ENCODE data around the gene RASSF4. TPM values are rescaled to one million over a fixed set of nuclear protein-coding genes. Genes with fewer than 3 reads are reported as not detected.

The RASSF4 gene
- total RNA-seq, 1 donor from 2014 or later, result 40.0 TPM

DNA sequence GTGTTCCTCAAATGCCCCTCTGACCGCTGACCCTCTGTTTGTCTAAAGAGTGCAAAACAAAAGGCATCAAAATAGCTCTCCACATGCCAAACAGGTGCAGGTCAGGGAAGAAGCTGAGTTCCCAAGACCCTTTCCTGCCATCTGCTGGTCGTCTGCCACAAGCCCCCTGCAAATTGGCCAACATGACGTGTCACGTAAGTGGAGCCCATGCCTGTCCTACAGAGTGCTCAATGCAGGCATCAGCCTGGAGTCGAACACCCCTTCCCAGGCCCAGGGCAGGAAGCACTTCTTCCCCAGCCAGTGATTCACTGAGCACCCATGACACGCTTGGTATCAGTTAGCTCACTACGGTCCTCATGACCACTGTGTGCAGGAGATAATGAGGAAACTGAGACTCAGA lies 34.4 kb upstream of the RASSF4 start:
- Histone ChIP-seq H3K27ac (no peak overlapping the region), H3K4me1 (no peaks in the 10 kb centered on the region), H3K27me3 (no peaks in the 10 kb centered on the region), H3K4me3 (no peak overlapping the region), H3K9me3 (no peaks in the 10 kb centered on the region), H3K36me3 (no peaks in the 10 kb centered on the region)
- DNase-seq (ENCODE audit: low spot score in 2 of 2), result peak in 1 of 2 donors; percentile 51
- TF ChIP-seq, protein P1, sequence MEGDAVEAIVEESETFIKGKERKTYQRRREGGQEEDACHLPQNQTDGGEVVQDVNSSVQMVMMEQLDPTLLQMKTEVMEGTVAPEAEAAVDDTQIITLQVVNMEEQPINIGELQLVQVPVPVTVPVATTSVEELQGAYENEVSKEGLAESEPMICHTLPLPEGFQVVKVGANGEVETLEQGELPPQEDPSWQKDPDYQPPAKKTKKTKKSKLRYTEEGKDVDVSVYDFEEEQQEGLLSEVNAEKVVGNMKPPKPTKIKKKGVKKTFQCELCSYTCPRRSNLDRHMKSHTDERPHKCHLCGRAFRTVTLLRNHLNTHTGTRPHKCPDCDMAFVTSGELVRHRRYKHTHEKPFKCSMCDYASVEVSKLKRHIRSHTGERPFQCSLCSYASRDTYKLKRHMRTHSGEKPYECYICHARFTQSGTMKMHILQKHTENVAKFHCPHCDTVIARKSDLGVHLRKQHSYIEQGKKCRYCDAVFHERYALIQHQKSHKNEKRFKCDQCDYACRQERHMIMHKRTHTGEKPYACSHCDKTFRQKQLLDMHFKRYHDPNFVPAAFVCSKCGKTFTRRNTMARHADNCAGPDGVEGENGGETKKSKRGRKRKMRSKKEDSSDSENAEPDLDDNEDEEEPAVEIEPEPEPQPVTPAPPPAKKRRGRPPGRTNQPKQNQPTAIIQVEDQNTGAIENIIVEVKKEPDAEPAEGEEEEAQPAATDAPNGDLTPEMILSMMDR (IDR thresholded peaks at IDR 0.05), result no peak
- intact Hi-C loops (cut with DNase I), result no loop called here

DNA sequence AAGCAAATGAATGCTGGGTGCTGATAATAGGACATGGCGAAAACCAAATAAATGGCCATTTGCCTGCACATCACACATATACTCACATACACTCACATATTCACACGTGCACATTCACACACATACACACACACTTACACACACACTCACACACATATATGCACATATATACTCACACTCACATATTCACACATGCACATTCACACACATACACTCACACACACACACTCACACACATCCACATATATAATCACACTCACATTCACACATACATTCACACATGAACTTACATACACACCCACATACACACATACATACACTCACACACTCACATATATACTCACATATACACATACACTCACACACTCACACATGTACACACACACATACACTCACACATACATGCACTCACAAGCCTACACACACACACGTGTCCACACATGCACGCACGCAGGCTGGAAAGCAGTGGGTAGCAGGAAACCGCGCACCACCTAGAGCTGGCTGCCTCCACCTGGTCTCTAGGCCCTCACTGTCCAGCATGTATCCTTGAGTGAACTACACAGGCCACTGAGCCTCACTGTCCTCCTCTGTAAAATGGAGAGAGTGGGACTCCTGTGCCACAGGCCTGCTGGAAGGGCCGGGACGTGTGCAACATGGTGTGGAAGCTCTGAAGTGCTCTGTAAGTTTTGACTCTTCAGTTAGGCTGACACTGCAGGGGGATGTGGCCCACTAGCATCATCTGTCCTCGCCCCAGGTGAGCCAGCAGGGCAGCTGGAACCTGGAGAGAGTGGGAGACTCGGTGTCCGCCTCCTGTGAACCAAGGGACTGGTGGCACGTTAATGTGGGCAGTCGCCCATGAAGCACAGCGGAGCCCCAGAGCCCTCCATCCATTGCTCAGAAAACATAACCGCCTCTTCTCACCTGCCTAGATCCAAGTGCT lies 33.5 kb upstream of the RASSF4 start:
- intact Hi-C loops (cut with DNase I), result no loop called here
- no peaks in the 10 kb centered on the region for H3K9me3 ChIP-seq
- H3K27ac ChIP-seq, result no peak overlapping the region
- H3K4me1 ChIP-seq, result no peaks in the 10 kb centered on the region
- H3K27me3 ChIP-seq, result no peaks in the 10 kb centered on the region
- H3K36me3 ChIP-seq, result no peaks in the 10 kb centered on the region
- peak in 1 of 2 donors; percentile 56 for DNase-seq (ENCODE audit: low spot score in 2 of 2)
- H3K4me3 ChIP-seq, result no peak overlapping the region
- TF ChIP-seq, protein P1 (IDR thresholded peaks at IDR 0.05), result no peak

DNA sequence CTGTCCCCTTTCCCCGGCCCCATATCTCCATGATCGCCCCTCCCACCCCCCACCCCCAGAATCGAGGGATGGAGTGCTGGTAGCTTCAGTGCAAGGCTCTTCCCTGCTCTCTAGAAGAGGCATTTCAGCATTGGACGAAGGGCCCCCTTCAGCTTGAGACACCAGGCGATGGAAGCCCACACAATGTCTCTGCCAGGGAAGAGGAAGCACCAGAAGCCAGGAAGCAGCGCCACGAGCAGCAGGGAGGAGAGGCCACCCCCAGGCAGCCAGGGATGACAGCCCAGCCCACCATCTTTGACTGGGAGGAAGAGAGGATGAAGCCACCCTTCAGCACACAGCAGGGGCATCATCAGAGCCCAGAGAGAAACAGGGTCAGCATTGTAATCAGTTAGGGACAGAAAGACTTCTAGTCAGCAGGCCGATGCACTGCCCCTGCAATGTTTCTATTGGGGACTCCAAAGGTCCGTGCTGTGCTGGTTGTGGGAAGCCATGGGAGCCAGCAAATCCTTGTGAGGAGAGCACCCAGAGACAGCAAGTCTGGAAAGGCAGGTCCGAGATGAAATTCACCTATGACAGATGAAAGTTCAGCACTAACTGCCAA lies 32.8 kb upstream of the RASSF4 start:
- Histone ChIP-seq H3K4me1 (no peaks in the 10 kb centered on the region), H3K27ac (no peak overlapping the region), H3K9me3 (no peaks in the 10 kb centered on the region), H3K36me3 (no peaks in the 10 kb centered on the region), H3K4me3 (no peak overlapping the region), H3K27me3 (no peaks in the 10 kb centered on the region)
- intact Hi-C loops (cut with DNase I), result no loop called here
- TF ChIP-seq, protein P1 (IDR thresholded peaks at IDR 0.05), result no peak
- DNase-seq (ENCODE audit: low spot score in 2 of 2), result peak in 1 of 2 donors; percentile 38

DNA sequence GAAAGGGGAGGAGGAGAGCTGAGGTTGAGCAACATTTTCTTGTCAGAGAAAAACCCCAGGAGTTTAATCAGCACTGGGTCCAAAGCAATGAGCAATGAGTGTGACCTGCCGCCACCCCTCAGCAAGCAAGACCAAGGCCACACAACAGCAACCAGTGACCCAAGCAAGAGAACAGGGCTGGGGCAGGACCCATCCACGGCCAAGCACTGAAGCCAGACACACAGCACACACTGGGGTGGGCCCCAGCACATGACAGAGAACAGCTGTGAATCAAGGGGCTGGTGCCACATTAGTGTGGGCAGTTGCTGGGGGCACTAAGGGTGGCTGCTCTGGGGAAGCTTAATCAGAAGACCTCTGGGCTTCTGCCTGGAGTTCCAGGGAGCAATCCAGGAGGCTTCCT lies 32.2 kb upstream of the RASSF4 start:
- Histone ChIP-seq H3K27me3 (no peaks in the 10 kb centered on the region), H3K4me3 (no peak overlapping the region), H3K36me3 (no peaks in the 10 kb centered on the region), H3K9me3 (no peaks in the 10 kb centered on the region), H3K27ac (no peak overlapping the region), H3K4me1 (no peaks in the 10 kb centered on the region)
- TF ChIP-seq, protein P1 (IDR thresholded peaks at IDR 0.05), result no peak
- peak in 1 of 2 donors; percentile 56 for DNase-seq (ENCODE audit: low spot score in 2 of 2)
- intact Hi-C loops (cut with DNase I), result no loop called here

DNA sequence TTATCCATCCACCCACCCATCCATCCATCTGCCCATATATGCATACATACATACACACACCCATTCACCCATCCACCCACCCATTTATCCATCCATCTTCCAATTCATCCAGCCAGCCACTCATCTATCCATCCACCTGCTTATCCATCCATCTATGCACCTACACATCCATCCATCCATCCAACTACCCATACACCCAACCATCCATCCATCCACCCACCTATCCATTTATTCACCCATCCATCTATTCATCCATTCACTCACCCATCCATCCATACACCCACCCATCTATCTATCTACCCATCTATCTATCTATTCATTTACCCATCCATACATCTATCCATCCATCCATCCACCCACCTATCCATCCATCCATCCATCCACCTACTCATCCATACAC lies 31.1 kb upstream of the RASSF4 start:
- DNase-seq (ENCODE audit: low spot score in 2 of 2), result peak in 1 of 2 donors; percentile 8
- no peaks in the 10 kb centered on the region for H3K36me3 ChIP-seq
- TF ChIP-seq, protein P1 (IDR thresholded peaks at IDR 0.05), result no peak
- intact Hi-C loops (cut with DNase I), result no loop called here
- peaks cover 0 to 5% of the 10 kb centered on the region in 2 donors for H3K4me1 ChIP-seq
- H3K4me3 ChIP-seq, result no peak overlapping the region
- H3K9me3 ChIP-seq, result no peaks in the 10 kb centered on the region
- no peaks in the 10 kb centered on the region for H3K27me3 ChIP-seq
- H3K27ac ChIP-seq, result no peak overlapping the region
